CD4-positive, alpha-beta memory T cell (primary cell): Measurements from ENCODE around the gene LRPAP1. TPM values are rescaled to one million over a fixed set of nuclear protein-coding genes. Genes with fewer than 3 reads are reported as not detected.

Source experiments
- CTCF ChIA-PET: fragments of 350-600 bp; sonication (Branson Sonifier 250); formaldehyde crosslinking; loops from one replicate; lab custom pipeline; 2021; ENCODE audit warnings: inconsistent platforms; ENCODE audit not compliant: partially characterized antibody; lab: Charles Lee
- POLR2A ChIA-PET: fragments of 350-600 bp; sonication (Branson Sonifier 250); formaldehyde crosslinking; loops from one replicate; lab custom pipeline; 2021; ENCODE audit not compliant: partially characterized antibody; lab: Charles Lee
- DNase-seq, 5 donors: peaks; one replicate each; pipeline versions ENCODE4 v3.0.0 to v3.0.0-alpha.2; 2020 to 2022; ENCODE audit warnings: mixed read lengths in 1 of 5
- H3K27ac ChIP-seq: one replicate; pipeline ENCODE4 v1.7.0; 2013; ENCODE audit warnings: low read depth, low read length
- H3K27me3 ChIP-seq: 2 replicates; pipeline ENCODE4 v1.7.0; 2013; ENCODE audit warnings: mild to moderate bottlenecking, low read length, moderate library complexity; ENCODE audit not compliant: insufficient read depth
- H3K36me3 ChIP-seq: 2 replicates; pipeline ENCODE4 v1.7.0; 2013; ENCODE audit warnings: mild to moderate bottlenecking, low read length, moderate library complexity; ENCODE audit not compliant: insufficient read depth
- H3K4me1 ChIP-seq: 2 replicates; pipeline ENCODE4 v1.7.0; 2013; ENCODE audit warnings: mild to moderate bottlenecking, low read length, moderate library complexity; ENCODE audit not compliant: insufficient read depth
- H3K4me3 ChIP-seq, 2 donors: one replicate each; pipeline ENCODE4 v1.7.0; 2013; ENCODE audit warnings: low read length in 2 of 2, mild to moderate bottlenecking in 1 of 2
- H3K9me3 ChIP-seq, 2 donors: one replicate each; pipeline ENCODE4 v1.7.0; 2013; ENCODE audit warnings: low read length in 2 of 2, control low read depth in 1 of 2; ENCODE audit not compliant: control insufficient read depth in 1 of 2
- H3K27ac Mint-ChIP-seq, 7 donors: one replicate each; pipeline ENCODE4 v1.8.0; 2020 to 2021; ENCODE audit warnings: mixed read lengths in 7 of 7, mild to moderate bottlenecking in 6 of 7, inconsistent platforms in 3 of 7, moderate library complexity in 3 of 7
- H3K27me3 Mint-ChIP-seq, 2 donors: one replicate each; pipeline ENCODE4 v1.8.0; 2020 to 2021; ENCODE audit warnings: mixed read lengths in 2 of 2
- H3K36me3 Mint-ChIP-seq, 2 donors: one replicate each; pipeline ENCODE4 v1.8.0; 2020 to 2021; ENCODE audit warnings: mixed read lengths in 2 of 2, inconsistent platforms in 1 of 2, mild to moderate bottlenecking in 1 of 2
- H3K4me1 Mint-ChIP-seq, 4 donors: one replicate each; pipeline ENCODE4 v1.8.0; 2020 to 2021; ENCODE audit warnings: mixed read lengths in 4 of 4, mild to moderate bottlenecking in 1 of 4
- H3K4me3 Mint-ChIP-seq, 8 donors: one replicate each; pipeline ENCODE4 v1.8.0; 2020 to 2021; ENCODE audit warnings: mixed read lengths in 8 of 8, mild to moderate bottlenecking in 7 of 8, moderate library complexity in 6 of 8, inconsistent platforms in 3 of 8
- H3K9me3 Mint-ChIP-seq, 8 donors: one replicate each; pipeline ENCODE4 v1.8.0; 2020 to 2021; ENCODE audit warnings: mixed read lengths in 8 of 8, mild to moderate bottlenecking in 5 of 8, inconsistent platforms in 3 of 8, moderate library complexity in 1 of 8
- intact Hi-C: fragments of 100-400 bp; cut with micrococcal nuclease; formaldehyde crosslinking; loops from one replicate; pipeline ENCODE4 v1.15.1; 2023
- polyA plus RNA-seq, 2 donors: library from polyadenylated mRNA; unstranded; fragments of 300-500 nt; fragmentation: Illumina TruSeq; gene quantifications; one replicate each; pipeline ENCODE4 v1.2.3, GENCODE V29; 2021
- total RNA-seq, 2 experiments: library from RNA; stranded (reverse); gene quantifications; one replicate each; pipeline ENCODE4 v1.2.3, GENCODE V29; 2021

The LRPAP1 gene
- total and polyA plus RNA-seq, 4 experiments from 2014 or later, result 84.7 to 122 (median 91.1) TPM

GRCh38 chr4:3468154-3468553 is 64.1 kb downstream of the LRPAP1 start:
- intact Hi-C loops, result no loop called here
- Histone ChIP-seq H3K27me3 (no peaks in the 10 kb centered on the region), H3K4me3 (no peak overlapping the region), H3K27ac (no peak overlapping the region), H3K36me3 (no peaks in the 10 kb centered on the region), H3K9me3 (no peaks in the 10 kb centered on the region), H3K4me1 (no peaks in the 10 kb centered on the region)
- no peaks in the 10 kb centered on the region for H3K9me3 Mint-ChIP-seq
- no peaks in the 10 kb centered on the region for H3K36me3 Mint-ChIP-seq
- peaks cover 5 to 7% of the 10 kb centered on the region in 2 donors for H3K27me3 Mint-ChIP-seq
- H3K27ac Mint-ChIP-seq, result no peak overlapping the region
- no peak overlapping the region for H3K4me3 Mint-ChIP-seq
- ChIA-PET CTCF (no interaction called here), POLR2A (no interaction called here)
- peak in 1 of 5 donors; percentile 16 for DNase-seq
- H3K4me1 Mint-ChIP-seq, result no peaks in the 10 kb centered on the region

- DNase-seq, result no peak
- no peaks in the 10 kb centered on the region for H3K36me3 Mint-ChIP-seq
- Histone ChIP-seq H3K36me3 (no peaks in the 10 kb centered on the region), H3K27me3 (no peaks in the 10 kb centered on the region), H3K9me3 (no peaks in the 10 kb centered on the region), H3K4me3 (no peak overlapping the region), H3K27ac (no peak overlapping the region), H3K4me1 (no peaks in the 10 kb centered on the region)
- no peaks in the 10 kb centered on the region for H3K4me1 Mint-ChIP-seq
- H3K4me3 Mint-ChIP-seq, result no peak overlapping the region
- ChIA-PET POLR2A (no interaction called here), CTCF (no interaction called here)
- H3K27ac Mint-ChIP-seq, result no peak overlapping the region
- H3K9me3 Mint-ChIP-seq, result no peaks in the 10 kb centered on the region
- intact Hi-C loops, result no loop called here
- peaks cover 6 to 7% of the 10 kb centered on the region in 2 donors for H3K27me3 Mint-ChIP-seq
These were observed 64.6 kb downstream of the LRPAP1 start for GRCh38 chr4:3467601-3468031.

GRCh38 chr4:3466691-3467600 is 65.3 kb downstream of the LRPAP1 start:
- no peaks in the 10 kb centered on the region for H3K27me3 ChIP-seq
- CTCF ChIA-PET, result interaction anchor here (1.2 kb wide), 1 partner anchor 14 kb away, joined by 3 read pairs; no protein-coding TSS in a partner anchor
- peak in 1 of 5 donors; percentile 35 for DNase-seq
- no peaks in the 10 kb centered on the region for H3K4me1 ChIP-seq
- H3K4me3 ChIP-seq, result no peak overlapping the region
- POLR2A ChIA-PET, result no interaction called here
- Mint-ChIP-seq H3K27me3 (peaks cover 6 to 7% of the 10 kb centered on the region in 2 donors), H3K27ac (no peak overlapping the region), H3K4me3 (no peak overlapping the region), H3K4me1 (no peaks in the 10 kb centered on the region), H3K36me3 (no peaks in the 10 kb centered on the region), H3K9me3 (no peaks in the 10 kb centered on the region)
- no peak overlapping the region for H3K27ac ChIP-seq
- no peaks in the 10 kb centered on the region for H3K9me3 ChIP-seq
- H3K36me3 ChIP-seq, result no peaks in the 10 kb centered on the region
- intact Hi-C loops, result no loop called here

DNA sequence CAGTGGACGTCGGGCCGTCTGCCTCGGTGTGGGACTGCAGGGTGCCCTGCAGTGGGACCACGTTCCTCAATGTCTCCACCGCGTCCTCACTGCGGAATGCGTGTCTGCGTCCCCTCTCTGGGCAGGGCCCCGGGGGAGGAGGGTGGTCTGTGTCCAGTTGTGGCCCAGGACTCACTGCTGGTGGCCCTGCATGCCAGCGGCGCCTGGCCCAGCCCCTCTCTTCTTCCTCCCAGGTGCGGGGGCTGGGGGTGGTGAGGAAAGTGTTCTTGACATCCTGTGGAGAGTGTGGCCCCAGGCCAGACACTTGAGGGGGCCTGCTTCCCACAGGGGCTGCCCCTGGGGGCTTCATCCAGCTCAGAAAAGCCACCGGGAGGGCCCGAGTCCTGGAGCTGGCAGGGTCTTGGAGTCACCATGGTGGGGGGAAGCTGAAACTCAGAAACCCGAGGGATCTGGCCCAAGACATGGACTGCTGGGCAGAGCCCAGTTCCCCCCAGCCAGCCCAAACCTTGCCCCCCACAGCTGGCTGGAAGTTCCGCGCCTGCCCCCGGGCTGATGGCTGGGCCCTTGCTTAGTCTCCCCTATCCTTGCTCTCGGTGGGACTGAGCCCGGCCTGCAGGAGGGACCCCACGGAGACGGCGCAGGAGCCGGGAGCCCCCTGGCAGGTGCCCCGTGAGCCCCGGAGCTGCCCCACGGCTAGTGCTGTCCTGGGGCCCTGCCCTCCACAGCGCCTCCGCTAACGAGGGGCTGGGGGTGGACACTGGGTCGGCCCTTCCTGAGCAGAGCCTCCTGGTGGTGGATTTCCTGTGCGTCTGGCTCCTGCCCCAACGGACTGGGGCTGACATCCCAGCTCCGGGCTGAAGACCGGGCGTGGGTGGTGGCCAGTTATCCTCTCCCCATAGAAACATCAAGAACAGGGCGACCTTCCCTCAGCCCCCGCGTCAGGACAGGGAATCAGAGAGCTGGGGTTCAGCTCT is 66.2 kb downstream of the LRPAP1 start:
- Mint-ChIP-seq H3K4me3 (no peak overlapping the region), H3K27me3 (peaks cover 6 to 7% of the 10 kb centered on the region in 2 donors), H3K4me1 (no peaks in the 10 kb centered on the region), H3K36me3 (no peaks in the 10 kb centered on the region), H3K9me3 (no peaks in the 10 kb centered on the region), H3K27ac (no peak overlapping the region)
- ChIA-PET CTCF (interaction anchor here (1.2 kb wide), 1 partner anchor 14 kb away, joined by 3 read pairs; no protein-coding TSS in a partner anchor), POLR2A (no interaction called here)
- H3K4me1 ChIP-seq, result no peaks in the 10 kb centered on the region
- intact Hi-C loops, result no loop called here
- H3K27me3 ChIP-seq, result no peaks in the 10 kb centered on the region
- peak in 1 of 5 donors; percentile 11 for DNase-seq
- no peaks in the 10 kb centered on the region for H3K9me3 ChIP-seq
- no peak overlapping the region for H3K27ac ChIP-seq
- no peaks in the 10 kb centered on the region for H3K36me3 ChIP-seq
- no peak overlapping the region for H3K4me3 ChIP-seq

- Mint-ChIP-seq H3K9me3 (no peaks in the 10 kb centered on the region), H3K27me3 (peaks cover 6 to 13% of the 10 kb centered on the region in 2 donors), H3K36me3 (no peaks in the 10 kb centered on the region), H3K4me1 (no peaks in the 10 kb centered on the region), H3K4me3 (peak overlapping the region in 1 of 8 donors; percentile 20), H3K27ac (no peak overlapping the region)
- Histone ChIP-seq H3K9me3 (no peaks in the 10 kb centered on the region), H3K4me3 (no peak overlapping the region), H3K27ac (no peak overlapping the region), H3K4me1 (no peaks in the 10 kb centered on the region), H3K27me3 (no peaks in the 10 kb centered on the region), H3K36me3 (no peaks in the 10 kb centered on the region)
- DNase-seq, result peak in 1 of 5 donors; percentile 33
- ChIA-PET CTCF (no interaction called here), POLR2A (no interaction called here)
- intact Hi-C loops, result no loop called here
These were observed 67.1 kb downstream of the LRPAP1 start for GRCh38 chr4:3464911-3465697.

DNA sequence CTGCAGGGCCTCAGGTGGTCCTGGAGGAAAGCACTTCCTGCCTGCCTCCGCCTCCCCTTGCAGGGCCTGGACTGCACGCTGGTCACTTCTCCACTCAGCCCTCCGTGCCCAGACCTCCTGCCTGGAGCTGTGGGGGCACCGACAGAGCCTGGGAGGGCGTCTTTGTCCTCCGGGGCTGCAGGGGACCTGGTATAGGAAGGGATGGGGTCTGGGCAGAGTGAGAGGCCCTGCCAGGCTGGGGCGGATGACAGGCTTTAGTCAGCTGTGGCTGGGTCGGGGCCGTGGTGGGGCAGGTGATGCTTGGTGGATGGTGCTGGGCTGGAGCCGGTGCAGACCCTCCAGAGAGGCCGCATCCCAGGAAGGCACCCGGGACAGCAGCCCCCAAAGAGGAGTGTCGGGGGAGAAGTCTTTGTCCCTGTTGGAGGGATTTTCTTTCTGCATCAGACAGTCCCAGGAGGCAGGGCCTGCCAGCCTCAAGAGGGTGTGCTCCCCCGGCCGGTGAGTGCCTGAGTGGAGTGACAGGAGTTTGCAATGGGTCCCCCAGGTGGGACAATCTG is 67.8 kb downstream of the LRPAP1 start:
- peak overlapping the region in 2 of 8 donors; percentile 26 to 35 for H3K4me3 Mint-ChIP-seq
- Histone ChIP-seq H3K27ac (no peak overlapping the region), H3K9me3 (no peaks in the 10 kb centered on the region), H3K4me3 (no peak overlapping the region), H3K36me3 (no peaks in the 10 kb centered on the region), H3K27me3 (no peaks in the 10 kb centered on the region), H3K4me1 (no peaks in the 10 kb centered on the region)
- H3K27me3 Mint-ChIP-seq, result peaks cover 6 to 18% of the 10 kb centered on the region in 2 donors
- H3K9me3 Mint-ChIP-seq, result peaks cover 0 to 2% (median 0%) of the 10 kb centered on the region in 8 donors
- ChIA-PET CTCF (no interaction called here), POLR2A (no interaction called here)
- intact Hi-C loops, result no loop called here
- H3K4me1 Mint-ChIP-seq, result no peaks in the 10 kb centered on the region
- no peaks in the 10 kb centered on the region for H3K36me3 Mint-ChIP-seq
- H3K27ac Mint-ChIP-seq, result no peak overlapping the region
- peak in 1 of 5 donors; percentile 9 for DNase-seq
